Psoas muscle (tissue), 8 donors: ENCODE measurements around the gene MANBA. TPM values are rescaled to one million over a fixed set of nuclear protein-coding genes. Genes with fewer than 3 reads are reported as not detected.
"Not testable (repeated sequence)": the region's sequence is repeated elsewhere in the genome, so short reads cannot be mapped to it uniquely, and the experiment has no call there.

Experiments used
- ATAC-seq, 4 donors: fragments of 200-7000 bp; cut with Tn5 transposase; one replicate each; pipeline ENCODE4 v1.9.1; 2020; ENCODE audit warnings: moderate library complexity in 3 of 4, mild to moderate bottlenecking in 2 of 4
- DNase-seq, 2 donors: peaks; one replicate each; pipeline ENCODE4 v3.0.0-alpha.2; 2020
- H3K27ac ChIP-seq: fragments of 200-600 bp; one replicate; pipeline ENCODE4 v1.8.0; 2022
- H3K27me3 ChIP-seq, 3 donors: fragments of 200-600 bp in 1 of 3; one replicate each; pipeline versions ENCODE4 v1.6.1 to v1.8.0; 2013 to 2022; ENCODE audit warnings: low read length in 2 of 3, mild to moderate bottlenecking in 2 of 3, moderate library complexity in 1 of 3; ENCODE audit not compliant: insufficient read depth in 3 of 3
- H3K36me3 ChIP-seq, 2 donors: fragments of 200-600 bp in 1 of 2; one replicate each; pipeline versions ENCODE4 v1.6.1 to v1.8.0; 2013 to 2022; ENCODE audit warnings: low read depth in 1 of 2, mild to moderate bottlenecking in 1 of 2, moderate library complexity in 1 of 2; ENCODE audit not compliant: insufficient read depth in 1 of 2
- H3K4me1 ChIP-seq: fragments of 200-600 bp; one replicate; pipeline ENCODE4 v1.8.0; 2022
- H3K4me3 ChIP-seq: fragments of 200-600 bp; one replicate; pipeline ENCODE4 v1.8.0; 2022; ENCODE audit warnings: mild to moderate bottlenecking
- H3K9me3 ChIP-seq: fragments of 200-600 bp; one replicate; pipeline ENCODE4 v1.8.0; 2022
- CTCF ChIP-seq: fragments of 200-600 bp; IDR thresholded peaks from one replicate; pipeline ENCODE4 v1.8.0; 2022; ENCODE audit warnings: antibody characterized with exemption
- WGBS, 3 donors: extraction: QIAGEN DNeasy Blood & Tissue Kit; methylation state at CpG; one replicate each; pipeline versions ENCODE4 v1.1.6 to v1.1.7; 2013; 5-methylcytosine and 5-hydroxymethylcytosine counted together
- intact Hi-C, 2 donors: fragments of 100-400 bp; cut with DNase I; formaldehyde crosslinking; loops; one replicate each; pipeline versions ENCODE4 v1.11.0 to v1.14.2; 2022
- polyA plus RNA-seq, 3 donors: library from polyadenylated mRNA; stranded (reverse); fragments of 200-250 nt; gene quantifications; one replicate each; pipeline ENCODE4 v1.2.3, GENCODE V29; 2013
- total RNA-seq, 4 donors: library from RNA; stranded (reverse); fragmentation: NEBNext Ultra II Directional in 2 of 4; extraction: Animal tissue kit (Norgen Biotek cat#: 25700) in 2 of 4; gene quantifications; one replicate each; pipeline versions ENCODE4 v1.2.1 to v1.2.4, GENCODE V29; 2021 to 2023
- donor health status: healthy with polysubstance abuse.
- donor health status: DM: no; HTN: no; CAD: no; lungs with moderate emphysema.
- donor health status: Bipolar disorder and iron deficiency.
- donor health status: healthy.
- donor health status: DM: yes; HTN: yes; CAD: no.
- donor health status: DM: no; HTN: no; CAD: no.
- donor health status: DM: no; HTN: no; CAD: no.
- donor health status: DM: yes; HTN: yes; CAD: no.

MANBA gene
- total and polyA plus RNA-seq, 7 donors: 3.1 to 11.9 (median 4.8) TPM

GRCh38 chr4:102722740-102723139 lies 38.0 kb downstream of the MANBA start:
- intact Hi-C loops: no loop called here
- Histone ChIP-seq H3K27ac (no peak overlapping the region), H3K27me3 (no peaks in the 10 kb centered on the region), H3K36me3 (peaks cover 0 to 15% of the 10 kb centered on the region in 2 donors), H3K4me1 (no peaks in the 10 kb centered on the region), H3K4me3 (no peak overlapping the region), H3K9me3 (no peaks in the 10 kb centered on the region)
- WGBS, 3 donors: 94 to 96% (median 95%) methylated on average over 8 of the region's 8 CpGs
- no peak for TF ChIP-seq CTCF
- no peak for ATAC-seq
- DNase-seq: no peak

GRCh38 chr4:102718833-102719575 lies 41.8 kb downstream of the MANBA start:
- ATAC-seq, H3K27ac ChIP-seq, H3K9me3 ChIP-seq, H3K27me3 ChIP-seq, intact Hi-C loops, DNase-seq, H3K4me3 ChIP-seq, H3K4me1 ChIP-seq: not testable (repeated sequence)
- peaks cover 0 to 15% of the 10 kb centered on the region in 2 donors for H3K36me3 ChIP-seq
- 89 to 95% (median 90%) methylated on average over 9 of the region's 9 CpGs for WGBS, 3 donors

GRCh38 chr4:102717448-102718092 lies 43.2 kb downstream of the MANBA start:
- WGBS, 3 donors: 27 to 42% (median 29%) methylated on average over 1 of the region's 1 CpG
- intact Hi-C loops: no loop called here
- ATAC-seq: peak in 3 of 4 donors; percentile 72 to 96 (median 91)
- Histone ChIP-seq H3K4me1 (no peaks in the 10 kb centered on the region), H3K27ac (no peak overlapping the region), H3K9me3 (no peaks in the 10 kb centered on the region), H3K36me3 (peaks cover 0 to 9% of the 10 kb centered on the region in 2 donors), H3K27me3 (no peaks in the 10 kb centered on the region), H3K4me3 (no peak overlapping the region)
- no peak for TF ChIP-seq CTCF
- DNase-seq: no peak

GRCh38 chr4:102715057-102715456 lies 45.7 kb downstream of the MANBA start:
- no peak overlapping the region for H3K4me3 ChIP-seq
- no peak overlapping the region for H3K27ac ChIP-seq
- H3K36me3 ChIP-seq: peaks cover 0 to 4% of the 10 kb centered on the region in 2 donors
- 53 to 71% (median 61%) methylated on average over 1 of the region's 1 CpG for WGBS, 3 donors
- H3K4me1 ChIP-seq: no peaks in the 10 kb centered on the region
- no peaks in the 10 kb centered on the region for H3K27me3 ChIP-seq
- no peak for ATAC-seq
- no peak for TF ChIP-seq CTCF
- intact Hi-C loops: no loop called here
- H3K9me3 ChIP-seq: no peaks in the 10 kb centered on the region
- DNase-seq: no peak

GRCh38 chr4:102713774-102714173 lies 47.0 kb downstream of the MANBA start:
- H3K36me3 ChIP-seq, ATAC-seq, H3K27me3 ChIP-seq, H3K4me1 ChIP-seq, intact Hi-C loops, H3K4me3 ChIP-seq, DNase-seq, H3K27ac ChIP-seq, H3K9me3 ChIP-seq: not testable (repeated sequence)
- 95 to 97% (median 96%) methylated on average over 3 of the region's 3 CpGs for whole genome bisulfite sequencing, 3 donors
